HG03354 (cell line): ENCODE results near the gene RBMS3.
"Not testable (repeated sequence)": the region's sequence is repeated elsewhere in the genome, so short reads cannot be mapped to it uniquely, and the experiment has no call there.

Experiments used
- ATAC-seq: cut with Tn5 transposase; IDR thresholded peaks from one replicate; pipeline ENCODE4 v1.9.1; 2021; ENCODE audit warnings: mild to moderate bottlenecking; ENCODE audit not compliant: unreplicated experiment, poor library complexity, severe bottlenecking

The RBMS3 gene

GRCh38 chr3:29454161-29454611, 173.3 kb downstream of the RBMS3 start:
- ATAC-seq, result no peak

- ATAC-seq, result no peak
These were observed 176.0 kb downstream of the RBMS3 start for GRCh38 chr3:29456901-29457300.

GRCh38 chr3:29463304-29463703, 182.4 kb downstream of the RBMS3 start:
- no peak for ATAC-seq

GRCh38 chr3:29465836-29466235, 185.0 kb downstream of the RBMS3 start:
- no peak for ATAC-seq

GRCh38 chr3:29466442-29466841, 185.6 kb downstream of the RBMS3 start:
- no peak for ATAC-seq

GRCh38 chr3:29468187-29468586, 187.3 kb downstream of the RBMS3 start:
- ATAC-seq, result no peak

GRCh38 chr3:29473481-29474170, 192.8 kb downstream of the RBMS3 start:
- ATAC-seq, result not testable (repeated sequence)

GRCh38 chr3:29475305-29475840, 194.5 kb downstream of the RBMS3 start:
- ATAC-seq, result no peak

GRCh38 chr3:29475854-29476253, 195.0 kb downstream of the RBMS3 start:
- ATAC-seq, result no peak

- ATAC-seq, result no peak
These were observed 197.7 kb downstream of the RBMS3 start for GRCh38 chr3:29478611-29479010.

GRCh38 chr3:29481249-29481648, 200.4 kb downstream of the RBMS3 start:
- no peak for ATAC-seq

GRCh38 chr3:29481969-29482767, 201.3 kb downstream of the RBMS3 start:
- ATAC-seq, result no peak

GRCh38 chr3:29484633-29485032, 203.8 kb downstream of the RBMS3 start:
- ATAC-seq, result no peak

GRCh38 chr3:29486096-29486495, 205.2 kb downstream of the RBMS3 start:
- no peak for ATAC-seq

GRCh38 chr3:29486917-29487316, 206.0 kb downstream of the RBMS3 start:
- no peak for ATAC-seq

- no peak for ATAC-seq
These were observed 208.1 kb downstream of the RBMS3 start for GRCh38 chr3:29488922-29489321.

- no peak for ATAC-seq
These were observed 212.2 kb downstream of the RBMS3 start for GRCh38 chr3:29493109-29493508.

- ATAC-seq, result no peak
These were observed 213.6 kb downstream of the RBMS3 start for GRCh38 chr3:29494305-29495036.

GRCh38 chr3:29497282-29497681, 216.4 kb downstream of the RBMS3 start:
- ATAC-seq, result no peak

GRCh38 chr3:29502771-29503170, 221.9 kb downstream of the RBMS3 start:
- ATAC-seq, result no peak
